OCI-LY1 (cell line): ENCODE results near the gene P2RX4.

ENCODE experiments used
- EZH2 ChIP-seq: fragments of 200-600 bp; sonication (generic), shearing (Covaris generic); IDR thresholded peaks from 2 replicates; pipeline ENCODE4 v1.8.0; 2017; ENCODE audit warnings: borderline replicate concordance, mixed run types, mild to moderate bottlenecking, antibody characterized with exemption, low read length, moderate library complexity, mixed read lengths
- TF ChIP-seq, protein P1 (sequence below): fragments of 200-600 bp; sonication (generic), shearing (Covaris generic); IDR thresholded peaks from 2 replicates; pipeline ENCODE4 v1.5.1; 2017; ENCODE audit warnings: mild to moderate bottlenecking, antibody characterized with exemption, low read length, moderate library complexity, mixed read lengths

DNA sequence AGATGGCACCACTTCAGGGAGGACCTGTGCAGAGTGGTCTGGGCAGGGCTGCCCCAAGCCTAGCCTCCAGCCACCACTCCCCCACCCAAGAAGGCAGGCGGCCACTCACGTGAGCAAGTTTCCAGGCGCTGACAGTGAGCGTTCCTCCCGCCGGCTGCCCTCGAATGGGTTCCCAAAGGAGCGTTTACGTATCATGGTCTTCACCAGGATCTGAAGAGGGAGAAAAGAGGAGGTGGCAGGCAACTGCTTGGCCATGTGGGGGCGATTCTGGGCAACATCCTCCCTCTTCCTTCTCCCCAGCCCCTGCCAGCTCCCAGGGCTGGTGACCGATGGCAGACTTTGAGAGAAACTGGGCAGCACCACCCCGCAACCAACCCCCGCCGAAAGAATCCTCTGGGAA lies 35.1 kb downstream of the P2RX4 start:
- TF ChIP-seq, protein P1, sequence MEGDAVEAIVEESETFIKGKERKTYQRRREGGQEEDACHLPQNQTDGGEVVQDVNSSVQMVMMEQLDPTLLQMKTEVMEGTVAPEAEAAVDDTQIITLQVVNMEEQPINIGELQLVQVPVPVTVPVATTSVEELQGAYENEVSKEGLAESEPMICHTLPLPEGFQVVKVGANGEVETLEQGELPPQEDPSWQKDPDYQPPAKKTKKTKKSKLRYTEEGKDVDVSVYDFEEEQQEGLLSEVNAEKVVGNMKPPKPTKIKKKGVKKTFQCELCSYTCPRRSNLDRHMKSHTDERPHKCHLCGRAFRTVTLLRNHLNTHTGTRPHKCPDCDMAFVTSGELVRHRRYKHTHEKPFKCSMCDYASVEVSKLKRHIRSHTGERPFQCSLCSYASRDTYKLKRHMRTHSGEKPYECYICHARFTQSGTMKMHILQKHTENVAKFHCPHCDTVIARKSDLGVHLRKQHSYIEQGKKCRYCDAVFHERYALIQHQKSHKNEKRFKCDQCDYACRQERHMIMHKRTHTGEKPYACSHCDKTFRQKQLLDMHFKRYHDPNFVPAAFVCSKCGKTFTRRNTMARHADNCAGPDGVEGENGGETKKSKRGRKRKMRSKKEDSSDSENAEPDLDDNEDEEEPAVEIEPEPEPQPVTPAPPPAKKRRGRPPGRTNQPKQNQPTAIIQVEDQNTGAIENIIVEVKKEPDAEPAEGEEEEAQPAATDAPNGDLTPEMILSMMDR, result no peak
- TF ChIP-seq EZH2, result no peak
